T-helper 1 cell treated with Interleukin-12 subunit alpha and Interleukin-12 subunit beta and Interleukin-4 antibody, amounts not matched to agents 30 μg/mL and 1 μg/mL, for 36 hours (primary cell): ENCODE measurements around the gene TMA16.
"Not testable (repeated sequence)": the region's sequence is repeated elsewhere in the genome, so short reads cannot be mapped to it uniquely, and the experiment has no call there.

Source experiments
- H3K27ac Mint-ChIP-seq: one replicate; pipeline ENCODE4 v1.8.0; 2021; ENCODE audit warnings: mild to moderate bottlenecking, mixed read lengths
- H3K27me3 Mint-ChIP-seq: one replicate; pipeline ENCODE4 v1.8.0; 2021; ENCODE audit warnings: low read depth, mixed read lengths
- H3K36me3 Mint-ChIP-seq: one replicate; pipeline ENCODE4 v1.8.0; 2021; ENCODE audit warnings: low read depth, mixed read lengths
- H3K4me1 Mint-ChIP-seq: one replicate; pipeline ENCODE4 v1.8.0; 2021; ENCODE audit warnings: low read depth, mixed read lengths
- H3K4me3 Mint-ChIP-seq: one replicate; pipeline ENCODE4 v1.8.0; 2021; ENCODE audit warnings: mild to moderate bottlenecking, moderate library complexity, mixed read lengths
- H3K9me3 Mint-ChIP-seq: one replicate; pipeline ENCODE4 v1.8.0; 2021; ENCODE audit warnings: mixed read lengths

TMA16 gene

DNA sequence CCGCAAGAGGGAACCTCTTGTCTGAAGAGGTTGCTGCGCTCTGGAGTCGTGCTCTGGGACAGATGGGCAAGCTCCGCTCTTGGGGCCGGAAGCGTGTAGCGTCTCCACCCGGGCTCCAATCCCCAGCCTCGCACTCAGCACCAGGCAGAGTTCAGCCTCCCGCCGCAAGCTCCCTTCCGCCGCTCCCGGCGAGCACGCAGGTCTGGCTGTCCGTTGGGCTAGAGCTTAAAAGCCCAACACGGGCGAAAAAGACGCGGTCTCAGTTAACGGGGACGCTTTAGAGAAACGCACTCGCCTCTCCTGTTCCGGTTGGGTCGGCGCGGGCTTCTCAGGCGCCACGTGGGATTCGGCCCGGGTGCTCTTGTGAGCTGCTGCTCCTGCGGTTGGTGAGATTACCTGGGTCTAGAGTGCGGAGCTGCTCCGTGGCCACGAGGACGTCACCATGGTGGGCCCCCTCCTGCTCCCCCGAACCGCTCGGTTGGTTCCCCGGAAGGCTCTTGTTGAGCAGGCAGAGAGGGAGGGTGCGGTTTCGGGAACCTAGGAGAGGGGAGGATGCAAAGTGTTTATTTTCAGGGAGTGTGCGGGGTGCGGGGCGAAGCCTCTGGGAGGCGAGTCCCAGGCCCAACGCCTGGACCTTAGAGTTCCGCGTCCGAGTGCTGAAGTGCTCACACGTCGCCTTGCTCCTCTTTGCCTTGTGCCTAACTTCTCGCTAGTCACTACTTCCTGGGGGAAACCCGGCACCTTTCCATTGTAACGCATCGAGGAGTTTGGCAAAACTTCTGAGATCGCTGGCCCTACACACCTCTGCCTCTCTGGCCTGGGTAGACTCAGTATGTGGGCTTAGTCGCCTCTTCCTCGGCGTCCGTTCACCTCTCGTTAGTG, at the start of gene TMA16:
TMA16 (plus strand) TSS at position 331 of the 882 bp plus-strand sequence; CDS start at position 443, 112 bp downstream.
- Mint-ChIP-seq H3K4me1 (peaks cover 24% of the 10 kb centered on the region), H3K9me3 (no peaks in the 10 kb centered on the region), H3K36me3 (peaks cover 3% of the 10 kb centered on the region), H3K27ac (peak within 1 kb of the TSS; percentile 98), H3K27me3 (peaks cover 15% of the 10 kb centered on the region), H3K4me3 (peak within 1 kb of the TSS; percentile 98)

- not testable (repeated sequence) for H3K27me3 Mint-ChIP-seq, H3K36me3 Mint-ChIP-seq
Observed at GRCh38 chr4:163447023-163447422, 47.5 kb upstream of the TMA16 start.

GRCh38 chr4:163447481-163447880, 47.0 kb upstream of the TMA16 start:
- H3K27me3 Mint-ChIP-seq = no peaks in the 10 kb centered on the region
- no peaks in the 10 kb centered on the region for H3K9me3 Mint-ChIP-seq
- no peak overlapping the region for H3K4me3 Mint-ChIP-seq
- no peak overlapping the region for H3K27ac Mint-ChIP-seq
- no peaks in the 10 kb centered on the region for H3K36me3 Mint-ChIP-seq
- H3K4me1 Mint-ChIP-seq = no peaks in the 10 kb centered on the region

More at GRCh38 chr4:163447023-163447422, 47.5 kb upstream of the TMA16 start:
- H3K4me3 Mint-ChIP-seq, H3K27ac Mint-ChIP-seq, H3K9me3 Mint-ChIP-seq, H3K4me1 Mint-ChIP-seq: not testable (repeated sequence)

GRCh38 chr4:163448540-163449203, 45.8 kb upstream of the TMA16 start:
- Mint-ChIP-seq H3K4me1 (no peaks in the 10 kb centered on the region), H3K27ac (no peak overlapping the region), H3K4me3 (no peak overlapping the region), H3K27me3 (no peaks in the 10 kb centered on the region), H3K36me3 (no peaks in the 10 kb centered on the region), H3K9me3 (no peaks in the 10 kb centered on the region)

DNA sequence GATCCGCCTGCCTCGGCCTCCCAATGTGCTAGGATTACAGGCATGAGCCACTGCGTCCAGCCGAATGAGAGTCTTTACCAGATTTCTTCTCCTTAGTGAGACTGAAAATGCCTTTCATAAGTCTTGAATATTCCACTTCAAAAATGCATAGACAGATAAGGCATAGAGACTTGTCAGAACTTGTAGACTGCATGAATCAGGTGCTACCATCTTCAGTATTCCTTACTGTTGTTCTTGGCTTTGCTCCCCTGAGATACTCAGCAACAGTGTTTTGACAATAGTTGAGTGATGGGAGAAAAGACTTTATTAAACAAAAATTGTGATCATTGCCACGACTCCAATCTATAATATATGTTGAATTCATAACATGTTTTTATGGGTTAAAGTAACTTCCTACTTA, 31.9 kb upstream of the TMA16 start:
- no peak overlapping the region for H3K4me3 Mint-ChIP-seq
- no peaks in the 10 kb centered on the region for H3K27me3 Mint-ChIP-seq

DNA sequence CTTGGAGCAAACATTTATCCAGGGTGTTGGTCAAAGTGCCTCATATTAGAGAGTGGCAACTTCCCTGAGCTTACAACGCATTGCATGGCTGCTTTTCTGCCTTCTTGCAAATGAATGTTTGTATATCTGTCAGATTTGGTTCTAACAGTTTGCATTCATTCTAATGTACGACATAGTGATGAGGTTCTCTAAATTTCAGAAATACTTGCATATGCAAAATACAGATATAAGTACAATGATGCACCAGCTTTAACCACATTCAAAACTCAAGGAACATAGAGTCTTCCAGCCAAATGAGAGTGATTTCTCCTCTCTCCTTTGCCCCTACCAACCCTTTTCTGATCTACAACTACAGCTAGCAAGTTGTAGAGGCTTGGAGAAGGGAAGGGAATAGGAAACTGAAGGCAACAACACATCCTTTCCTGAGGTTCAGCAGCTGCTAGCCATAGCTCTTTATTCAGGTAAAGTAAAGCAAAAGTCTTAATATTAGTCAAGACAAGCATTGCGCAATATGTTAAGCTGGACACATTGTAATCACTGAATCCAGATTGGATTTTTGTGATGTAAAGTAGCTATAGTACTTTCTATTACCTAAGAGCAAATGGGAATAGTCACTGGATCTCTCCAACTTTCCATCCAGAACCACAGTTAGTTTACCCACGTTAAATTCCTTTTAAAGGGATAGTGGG, 27.3 kb upstream of the TMA16 start:
- peaks cover 9% of the 10 kb centered on the region for H3K27me3 Mint-ChIP-seq
- H3K36me3 Mint-ChIP-seq = no peaks in the 10 kb centered on the region
- no peaks in the 10 kb centered on the region for H3K9me3 Mint-ChIP-seq
- H3K27ac Mint-ChIP-seq = no peak overlapping the region
- H3K4me1 Mint-ChIP-seq = no peaks in the 10 kb centered on the region
- H3K4me3 Mint-ChIP-seq = no peak overlapping the region

More for the DNA sequence above, 31.9 kb upstream of the TMA16 start:
- no peaks in the 10 kb centered on the region for H3K9me3 Mint-ChIP-seq
- H3K4me1 Mint-ChIP-seq = no peaks in the 10 kb centered on the region
- no peak overlapping the region for H3K27ac Mint-ChIP-seq
- no peaks in the 10 kb centered on the region for H3K36me3 Mint-ChIP-seq

GRCh38 chr4:163470391-163470790, 24.1 kb upstream of the TMA16 start:
- Mint-ChIP-seq H3K27me3 (peaks cover 12% of the 10 kb centered on the region), H3K9me3 (no peaks in the 10 kb centered on the region), H3K4me3 (no peak overlapping the region), H3K27ac (no peak overlapping the region), H3K4me1 (no peaks in the 10 kb centered on the region), H3K36me3 (no peaks in the 10 kb centered on the region)

DNA sequence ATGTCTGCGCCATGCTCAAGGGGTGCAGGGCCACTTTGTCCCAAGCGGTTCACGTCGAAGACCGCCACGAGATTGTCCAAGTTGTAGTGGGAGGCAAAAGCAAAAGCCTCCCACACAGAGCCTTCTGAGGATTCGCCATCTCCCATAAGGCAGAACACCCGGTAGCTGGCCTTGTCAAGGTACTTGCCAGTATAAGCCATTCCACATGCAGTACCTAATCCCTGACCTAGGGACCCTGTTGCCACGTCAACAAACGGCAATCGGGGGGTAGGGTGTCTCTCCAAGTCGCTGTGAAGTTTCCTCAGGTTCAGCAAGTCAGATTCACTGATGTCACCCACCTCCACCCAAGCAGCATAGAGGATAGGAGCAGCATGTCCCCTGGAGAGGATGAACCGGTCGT, 21.4 kb upstream of the TMA16 start:
- no peak overlapping the region for H3K27ac Mint-ChIP-seq

GRCh38 chr4:163473576-163473975, 20.9 kb upstream of the TMA16 start, which contains the start of gene TKTL2:
TKTL2 (minus strand) TSS chr4:163473754; CDS start chr4:163473734, 20 bp downstream.
- no peaks in the 10 kb centered on the region for H3K9me3 Mint-ChIP-seq
- no peak within 1 kb of the TSS for H3K27ac Mint-ChIP-seq
- H3K27me3 Mint-ChIP-seq = peaks cover 10% of the 10 kb centered on the region
- no peaks in the 10 kb centered on the region for H3K4me1 Mint-ChIP-seq
- H3K4me3 Mint-ChIP-seq = no peak within 1 kb of the TSS
- no peaks in the 10 kb centered on the region for H3K36me3 Mint-ChIP-seq

More for the DNA sequence above, 21.4 kb upstream of the TMA16 start:
- Mint-ChIP-seq H3K4me1 (no peaks in the 10 kb centered on the region), H3K36me3 (no peaks in the 10 kb centered on the region), H3K9me3 (no peaks in the 10 kb centered on the region), H3K27me3 (peaks cover 13% of the 10 kb centered on the region), H3K4me3 (no peak overlapping the region)

DNA sequence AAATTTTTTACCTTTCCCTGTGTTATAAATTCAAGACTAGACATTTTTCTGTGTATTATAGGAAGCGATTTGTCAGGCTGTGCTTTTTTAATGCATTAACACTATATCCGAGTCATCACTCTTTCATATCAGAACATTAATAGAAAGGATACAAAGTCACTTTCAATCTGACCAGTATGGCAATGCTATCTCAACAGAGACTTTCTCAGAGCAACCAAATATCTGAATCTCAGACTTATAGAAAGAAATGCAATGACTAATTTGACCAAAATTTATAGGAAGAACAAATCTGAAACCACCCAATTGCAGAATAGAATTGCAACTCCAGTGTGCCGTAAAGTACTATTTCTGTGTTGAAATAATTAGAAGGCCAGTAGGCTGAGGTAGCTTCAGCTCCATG, 20.5 kb upstream of the TMA16 start:
- Mint-ChIP-seq H3K27ac (no peak overlapping the region), H3K4me3 (no peak overlapping the region), H3K4me1 (no peaks in the 10 kb centered on the region), H3K36me3 (no peaks in the 10 kb centered on the region), H3K9me3 (no peaks in the 10 kb centered on the region), H3K27me3 (peaks cover 10% of the 10 kb centered on the region)

- H3K27me3 Mint-ChIP-seq = peaks cover 7% of the 10 kb centered on the region
- H3K4me1 Mint-ChIP-seq = no peaks in the 10 kb centered on the region
- no peak overlapping the region for H3K4me3 Mint-ChIP-seq
- H3K9me3 Mint-ChIP-seq = no peaks in the 10 kb centered on the region
- no peak overlapping the region for H3K27ac Mint-ChIP-seq
- no peaks in the 10 kb centered on the region for H3K36me3 Mint-ChIP-seq
Observed at GRCh38 chr4:163476761-163477438, 17.6 kb upstream of the TMA16 start.

- Mint-ChIP-seq H3K4me3 (no peak overlapping the region), H3K27ac (no peak overlapping the region)
Observed at GRCh38 chr4:163482190-163482589, 12.3 kb upstream of the TMA16 start.

DNA sequence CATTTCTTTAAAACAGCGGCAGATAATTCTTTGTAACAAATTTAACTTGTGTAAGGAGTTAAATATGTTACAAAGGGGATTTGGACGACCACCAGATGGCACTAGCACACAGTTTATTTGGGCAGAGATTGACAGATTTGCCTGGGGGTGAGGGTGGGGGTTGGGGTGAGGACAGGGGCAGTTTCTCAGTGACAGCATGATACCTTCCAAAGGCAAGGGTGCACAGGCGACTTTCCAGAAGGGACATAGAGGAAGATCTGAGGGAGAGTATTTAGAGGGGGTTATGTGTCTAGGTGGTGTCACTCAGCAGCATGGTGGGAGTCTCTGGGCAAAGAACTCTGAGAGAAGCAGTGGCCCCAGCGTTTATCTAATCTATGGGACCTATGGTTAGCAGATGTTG, 9.6 kb upstream of the TMA16 start:
- Mint-ChIP-seq H3K27me3 (peaks cover 18% of the 10 kb centered on the region), H3K4me3 (no peak overlapping the region)

More at GRCh38 chr4:163482190-163482589, 12.3 kb upstream of the TMA16 start:
- Mint-ChIP-seq H3K4me1 (no peaks in the 10 kb centered on the region), H3K9me3 (no peaks in the 10 kb centered on the region), H3K27me3 (peaks cover 4% of the 10 kb centered on the region), H3K36me3 (no peaks in the 10 kb centered on the region)

GRCh38 chr4:163485589-163485988, 8.9 kb upstream of the TMA16 start:
- H3K27me3 Mint-ChIP-seq = peaks cover 24% of the 10 kb centered on the region
- H3K9me3 Mint-ChIP-seq = no peaks in the 10 kb centered on the region
- H3K4me3 Mint-ChIP-seq = no peak overlapping the region
- no peak overlapping the region for H3K27ac Mint-ChIP-seq
- no peaks in the 10 kb centered on the region for H3K36me3 Mint-ChIP-seq
- H3K4me1 Mint-ChIP-seq = peaks cover 2% of the 10 kb centered on the region

More for the DNA sequence above, 9.6 kb upstream of the TMA16 start:
- Mint-ChIP-seq H3K4me1 (peaks cover 2% of the 10 kb centered on the region), H3K36me3 (no peaks in the 10 kb centered on the region), H3K27ac (no peak overlapping the region), H3K9me3 (no peaks in the 10 kb centered on the region)
